NCI-H524 (cell line): ENCODE measurements around the gene TNFRSF12A.
"Not testable (repeated sequence)": the region's sequence is repeated elsewhere in the genome, so short reads cannot be mapped to it uniquely, and the experiment has no call there.

Experiments used
- DNase-seq, 2 experiments: peaks; one replicate each; lab custom pipeline; 2025; lab: John Stamatoyannopoulos, UW

TNFRSF12A gene

DNA sequence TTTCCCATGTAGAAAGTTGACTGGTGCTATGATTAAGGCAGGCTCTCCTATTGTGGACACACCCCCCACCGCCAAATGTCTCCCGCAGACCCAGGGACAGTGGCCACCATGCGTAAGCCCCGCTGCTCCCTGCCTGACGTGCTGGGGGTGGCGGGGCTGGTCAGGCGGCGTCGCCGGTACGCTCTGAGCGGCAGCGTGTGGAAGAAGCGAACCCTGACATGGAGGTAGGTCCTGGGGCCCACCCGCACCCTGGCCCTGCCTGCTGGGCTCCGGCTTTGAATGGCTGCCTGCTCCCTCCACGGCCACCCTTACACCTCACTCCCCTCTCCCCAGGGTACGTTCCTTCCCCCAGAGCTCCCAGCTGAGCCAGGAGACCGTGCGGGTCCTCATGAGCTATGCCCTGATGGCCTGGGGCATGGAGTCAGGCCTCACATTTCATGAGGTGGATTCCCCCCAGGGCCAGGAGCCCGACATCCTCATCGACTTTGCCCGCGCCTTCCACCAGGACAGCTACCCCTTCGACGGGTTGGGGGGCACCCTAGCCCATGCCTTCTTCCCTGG lies 29.8 kb downstream of the TNFRSF12A start:
- no peak for DNase-seq

DNA sequence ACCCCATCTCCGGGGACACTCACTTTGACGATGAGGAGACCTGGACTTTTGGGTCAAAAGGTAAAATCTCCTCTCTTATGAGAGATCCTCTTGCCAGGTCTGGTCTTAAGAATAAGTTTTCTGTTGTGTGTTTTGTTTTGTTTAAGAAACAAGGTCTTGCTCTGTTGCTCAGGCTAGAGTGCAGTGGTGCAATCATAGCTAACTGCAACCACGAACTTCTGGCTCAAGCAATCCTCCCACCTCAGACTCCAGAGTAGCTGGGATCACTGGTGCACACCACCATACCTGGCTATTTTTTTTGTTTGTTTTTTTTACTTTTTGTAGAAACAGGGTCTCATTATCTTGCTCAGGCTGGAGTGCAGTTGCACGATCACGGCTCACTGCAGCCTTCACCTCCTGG lies 30.3 kb downstream of the TNFRSF12A start:
- DNase-seq: no peak

DNA sequence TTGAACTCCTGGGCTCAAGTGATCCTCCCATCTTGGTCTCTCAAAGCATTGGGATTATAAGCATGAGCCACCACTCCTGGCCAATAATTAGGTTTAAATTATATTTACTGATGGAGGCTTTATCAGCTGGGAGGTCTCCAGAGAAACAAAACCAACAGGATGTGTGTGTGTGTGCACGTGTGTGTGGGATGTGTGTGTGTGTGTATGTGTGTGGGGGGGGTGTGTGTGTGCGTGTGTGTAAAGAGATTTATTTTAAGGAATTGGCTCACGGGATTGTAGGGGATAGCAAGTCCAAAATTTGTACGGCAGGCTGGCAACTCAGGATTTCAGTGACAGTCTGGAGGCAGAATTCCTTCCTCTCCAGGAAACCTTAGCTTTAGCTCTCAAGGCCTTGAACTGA lies 30.8 kb downstream of the TNFRSF12A start:
- no peak for DNase-seq

DNA sequence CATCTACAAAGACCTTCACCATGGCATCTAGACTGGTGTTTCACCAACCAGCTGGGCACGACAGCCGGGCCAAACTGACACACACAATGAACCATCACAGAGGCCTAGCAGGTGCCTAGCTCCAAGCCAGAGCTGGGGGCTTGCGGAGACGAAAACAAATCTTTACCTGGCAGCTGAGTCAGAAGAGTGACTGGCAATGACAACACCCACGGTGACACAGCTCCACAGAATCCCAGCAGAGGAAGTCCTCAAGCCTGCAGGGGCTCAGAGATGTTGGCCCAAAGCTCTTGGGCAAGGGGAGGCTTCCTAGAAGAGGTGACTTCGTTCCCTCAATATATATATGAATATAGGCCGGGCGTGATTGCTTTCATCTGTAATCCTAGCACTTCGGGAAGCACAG lies 31.3 kb downstream of the TNFRSF12A start:
- DNase-seq: no peak

DNA sequence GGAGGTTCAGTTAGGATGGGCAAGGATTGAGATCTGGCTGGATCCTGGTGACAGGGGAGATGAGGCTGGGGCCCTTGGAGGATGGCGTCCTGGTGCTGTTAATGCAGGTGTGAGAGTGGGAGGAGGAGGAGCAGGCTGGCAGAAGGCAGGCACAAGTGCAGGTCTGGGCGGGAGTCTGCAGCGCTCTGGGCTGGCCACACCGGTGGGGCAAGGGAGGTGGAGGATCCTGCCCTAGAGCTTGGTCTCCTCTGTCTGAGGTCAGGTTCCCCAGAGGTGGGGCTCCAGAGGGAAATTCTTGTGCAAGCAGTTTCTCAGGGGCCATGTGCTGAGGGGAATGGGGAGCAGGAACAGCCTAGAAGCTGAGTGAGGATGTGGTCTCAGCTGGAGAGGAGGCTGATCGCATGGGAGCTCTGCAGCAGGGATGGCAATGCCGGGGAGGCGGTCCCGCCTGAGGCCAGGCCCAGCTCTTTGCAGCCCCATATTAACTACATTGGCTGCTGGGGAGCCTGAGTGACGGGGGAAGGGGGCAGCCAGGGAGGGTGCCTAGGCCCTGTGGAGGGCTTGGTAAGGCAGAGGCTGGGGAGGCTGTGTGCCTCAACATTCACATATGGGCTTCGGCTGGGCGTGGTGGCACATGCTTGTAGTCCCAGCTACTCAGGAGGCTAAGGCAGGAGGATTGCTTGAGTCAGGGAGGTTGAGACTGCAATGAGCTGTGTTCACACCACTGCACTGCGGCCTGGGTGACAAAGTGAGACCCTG lies 32.6 kb downstream of the TNFRSF12A start:
- DNase-seq: not testable (repeated sequence)

DNA sequence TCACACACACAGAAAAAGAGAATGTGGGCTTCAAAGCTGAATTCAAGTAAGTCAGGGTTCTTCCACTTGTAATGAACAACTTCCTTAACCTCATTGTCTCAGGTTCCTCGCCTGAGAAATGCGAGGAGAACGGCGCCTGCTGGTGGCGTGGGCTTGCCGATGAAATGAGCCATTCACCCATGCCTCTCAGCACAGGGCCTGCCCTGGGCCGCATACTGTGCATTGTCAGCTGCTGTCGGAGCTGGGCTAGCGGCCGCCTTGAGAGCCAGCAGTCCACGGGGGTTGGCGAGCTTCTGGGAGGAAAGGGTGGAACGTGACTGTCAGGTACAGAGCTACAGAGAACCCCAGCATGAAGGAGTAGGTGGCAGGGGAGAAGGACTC lies 33.2 kb downstream of the TNFRSF12A start:
- DNase-seq: not testable (repeated sequence)

DNA sequence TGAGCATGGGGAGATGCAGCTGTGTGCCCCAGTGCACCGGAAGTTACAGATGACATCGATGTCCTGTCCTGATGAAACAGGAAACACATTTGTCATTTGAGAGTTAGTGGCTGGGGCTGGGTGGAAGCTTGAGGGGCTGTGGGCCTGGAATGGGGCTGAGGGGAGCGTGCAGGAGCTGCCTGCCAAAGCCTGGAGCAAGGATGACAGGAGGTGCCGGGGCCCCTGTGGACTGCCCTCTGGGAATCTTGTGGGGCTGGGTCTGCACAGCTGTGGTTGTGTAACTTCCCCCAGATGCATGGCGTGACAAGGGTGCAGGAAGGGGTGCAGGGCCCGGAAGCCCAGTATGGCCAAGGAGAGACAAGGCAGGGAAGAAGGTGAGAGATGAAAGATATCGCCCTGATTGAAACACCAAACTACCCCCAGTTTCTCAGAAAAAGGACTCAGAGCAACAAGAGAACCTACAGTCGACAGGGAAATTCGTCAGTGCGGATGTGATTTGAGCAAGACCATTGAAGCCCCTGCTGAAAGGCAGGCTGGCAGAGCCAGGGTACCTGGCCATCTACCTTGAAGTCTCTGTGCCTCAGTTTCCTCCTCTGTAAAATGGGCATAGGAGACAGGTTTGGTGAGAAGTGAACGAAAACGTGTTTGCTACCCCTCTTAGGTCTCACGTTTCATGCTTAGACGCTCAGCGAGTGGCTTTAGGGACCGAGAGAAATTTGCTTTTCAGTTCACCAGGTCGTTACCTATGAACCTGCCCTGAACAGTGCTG lies 35.0 kb downstream of the TNFRSF12A start:
- no peak for DNase-seq

DNA sequence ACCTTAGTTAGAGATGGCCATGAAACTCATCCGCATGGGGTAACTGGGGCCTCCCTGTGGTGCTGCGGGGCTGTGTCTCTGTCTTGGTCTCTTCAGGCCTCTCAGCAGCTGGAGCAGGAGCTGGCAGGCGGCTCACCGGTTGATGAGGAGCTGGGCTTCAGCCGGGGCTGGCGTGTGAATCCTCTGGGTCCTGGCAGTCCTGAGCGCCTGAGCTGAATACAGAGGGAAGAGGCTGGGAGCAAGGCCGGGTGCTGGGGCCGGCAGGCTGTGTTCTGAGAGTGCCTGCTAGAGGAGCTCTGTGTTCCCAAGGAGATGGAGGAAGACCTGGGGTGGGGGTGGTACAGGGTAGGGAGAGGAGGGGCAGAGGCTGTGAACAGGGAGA lies 35.6 kb downstream of the TNFRSF12A start:
- not testable (repeated sequence) for DNase-seq

DNA sequence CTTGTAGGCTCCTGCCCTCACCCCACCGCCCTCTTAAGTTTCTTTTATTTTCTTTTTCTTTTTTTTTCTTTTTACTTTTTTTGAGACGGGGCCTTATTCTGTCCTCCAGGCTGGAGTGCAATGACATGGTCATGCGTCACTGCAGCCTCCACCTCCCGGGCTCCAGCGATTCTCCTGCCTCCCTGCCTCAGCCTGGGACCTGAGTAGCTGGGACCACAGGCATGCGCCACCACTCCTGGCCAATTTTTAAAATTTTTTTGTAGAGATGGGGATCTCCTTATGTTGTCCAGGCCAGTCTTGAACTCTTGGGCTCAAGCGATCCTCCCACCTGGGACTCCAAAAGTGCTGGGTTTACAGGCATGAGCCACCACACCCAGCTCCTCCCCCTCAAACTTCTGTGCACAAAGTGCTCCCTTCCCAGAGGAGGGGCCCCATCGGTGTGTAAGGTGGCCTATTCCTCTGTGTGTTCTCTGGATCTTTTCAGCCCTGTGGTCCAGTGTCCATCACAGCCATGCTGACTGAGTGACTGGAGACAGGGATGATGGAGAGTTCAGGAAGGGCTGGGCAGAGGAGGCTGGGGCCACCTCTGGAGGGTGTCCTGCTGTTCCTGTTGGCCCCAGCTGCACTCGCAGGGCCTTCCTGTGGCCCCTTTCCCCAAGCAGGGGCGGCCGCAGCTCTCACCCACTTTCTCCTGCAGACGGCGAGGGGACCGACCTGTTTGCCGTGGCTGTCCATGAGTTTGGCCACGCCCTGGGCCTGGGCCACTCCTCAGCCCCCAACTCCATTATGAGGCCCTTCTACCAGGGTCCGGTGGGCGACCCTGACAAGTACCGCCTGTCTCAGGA lies 36.4 kb downstream of the TNFRSF12A start:
- DNase-seq: no peak

DNA sequence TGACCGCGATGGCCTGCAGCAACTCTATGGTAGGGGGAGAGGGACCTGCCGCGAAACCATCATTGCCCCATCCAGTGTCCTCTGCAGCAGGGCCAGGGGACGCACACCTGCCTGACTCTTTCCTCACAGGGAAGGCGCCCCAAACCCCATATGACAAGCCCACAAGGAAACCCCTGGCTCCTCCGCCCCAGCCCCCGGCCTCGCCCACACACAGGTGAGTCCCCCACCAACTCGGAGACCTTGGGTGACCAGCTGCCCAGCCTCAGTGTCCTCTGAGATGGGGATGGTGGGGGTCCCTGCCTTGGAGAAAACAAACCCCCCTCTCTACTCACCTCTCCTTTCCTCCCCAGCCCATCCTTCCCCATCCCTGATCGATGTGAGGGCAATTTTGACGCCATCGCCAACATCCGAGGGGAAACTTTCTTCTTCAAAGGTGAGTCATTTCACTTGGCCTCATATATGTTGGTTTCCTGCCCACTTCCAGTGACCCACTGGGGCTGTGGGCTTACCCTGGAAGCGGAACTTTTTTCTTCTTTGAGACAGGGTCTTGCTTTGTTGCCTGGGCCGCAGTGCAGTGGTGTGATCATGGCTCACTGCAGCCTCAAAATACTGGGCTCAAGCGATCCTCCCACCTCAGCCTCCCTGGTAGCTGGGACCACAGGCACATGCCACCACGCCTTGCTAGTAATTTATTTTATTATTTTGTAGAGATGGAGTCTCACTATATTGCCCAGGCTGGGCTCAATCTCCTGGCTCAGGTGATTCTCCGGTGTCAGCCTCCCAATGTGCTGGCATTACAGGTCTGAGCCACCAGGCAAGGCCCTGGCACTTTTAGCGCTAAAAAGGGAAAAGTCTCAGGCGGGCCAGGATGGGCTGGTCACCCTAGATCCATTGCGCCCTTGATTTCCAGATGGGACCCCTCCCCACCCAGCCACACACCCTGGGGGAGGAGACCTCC lies 37.3 kb downstream of the TNFRSF12A start:
- DNase-seq: no peak

DNA sequence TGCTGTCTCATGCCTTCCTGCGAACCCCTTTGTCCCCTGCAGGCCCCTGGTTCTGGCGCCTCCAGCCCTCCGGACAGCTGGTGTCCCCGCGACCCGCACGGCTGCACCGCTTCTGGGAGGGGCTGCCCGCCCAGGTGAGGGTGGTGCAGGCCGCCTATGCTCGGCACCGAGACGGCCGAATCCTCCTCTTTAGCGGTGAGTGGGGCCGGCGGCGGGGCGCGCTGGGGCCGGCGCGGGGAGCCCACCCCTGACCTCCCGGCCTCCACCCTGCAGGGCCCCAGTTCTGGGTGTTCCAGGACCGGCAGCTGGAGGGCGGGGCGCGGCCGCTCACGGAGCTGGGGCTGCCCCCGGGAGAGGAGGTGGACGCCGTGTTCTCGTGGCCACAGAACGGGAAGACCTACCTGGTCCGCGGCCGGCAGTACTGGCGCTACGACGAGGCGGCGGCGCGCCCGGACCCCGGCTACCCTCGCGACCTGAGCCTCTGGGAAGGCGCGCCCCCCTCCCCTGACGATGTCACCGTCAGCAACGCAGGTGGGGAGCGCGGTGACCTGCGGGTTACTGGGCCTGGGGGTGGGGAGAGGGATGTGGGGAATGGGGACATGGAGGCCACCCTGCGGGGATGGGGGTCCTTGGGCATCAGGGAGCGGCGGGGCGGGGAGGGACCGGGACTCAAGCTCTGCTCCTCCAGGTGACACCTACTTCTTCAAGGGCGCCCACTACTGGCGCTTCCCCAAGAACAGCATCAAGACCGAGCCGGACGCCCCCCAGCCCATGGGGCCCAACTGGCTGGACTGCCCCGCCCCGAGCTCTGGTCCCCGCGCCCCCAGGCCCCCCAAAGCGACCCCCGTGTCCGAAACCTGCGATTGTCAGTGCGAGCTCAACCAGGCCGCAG lies 38.2 kb downstream of the TNFRSF12A start:
- peak; percentile 44 to 77 for DNase-seq

DNA sequence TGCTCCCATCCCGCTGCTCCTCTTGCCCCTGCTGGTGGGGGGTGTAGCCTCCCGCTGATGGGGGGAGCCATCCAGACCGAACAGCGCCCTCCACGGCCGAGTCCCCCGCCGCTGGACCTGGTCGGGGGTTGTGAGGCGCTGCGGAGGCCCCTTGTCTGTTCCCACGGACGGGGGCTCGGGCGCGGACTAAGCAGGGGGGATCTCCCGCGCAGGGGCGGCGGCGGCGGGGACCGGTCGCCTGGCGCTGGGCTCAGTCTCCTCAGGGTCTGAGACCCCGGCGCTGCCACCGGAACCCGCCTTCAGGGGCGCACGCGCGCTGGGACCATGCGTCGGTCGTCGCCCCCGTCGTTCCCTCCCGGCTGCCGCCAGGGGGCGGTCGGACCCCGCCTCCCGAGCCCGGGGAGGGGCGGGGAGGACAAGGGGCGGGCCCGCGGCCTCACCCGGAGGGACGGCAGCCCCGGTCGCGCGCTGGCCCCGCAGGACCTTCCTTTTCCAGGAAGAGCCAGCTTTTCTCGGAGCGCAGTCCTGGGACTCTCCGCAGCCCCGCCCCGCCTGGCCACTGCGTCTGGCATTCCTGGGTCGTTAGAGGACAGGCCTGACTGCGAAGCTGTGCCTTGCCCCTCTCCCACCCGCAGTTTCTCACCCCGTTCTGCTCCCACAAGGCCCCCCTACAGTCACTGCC lies 39.0 kb downstream of the TNFRSF12A start:
- peak; percentile 69 to 87 for DNase-seq

DNA sequence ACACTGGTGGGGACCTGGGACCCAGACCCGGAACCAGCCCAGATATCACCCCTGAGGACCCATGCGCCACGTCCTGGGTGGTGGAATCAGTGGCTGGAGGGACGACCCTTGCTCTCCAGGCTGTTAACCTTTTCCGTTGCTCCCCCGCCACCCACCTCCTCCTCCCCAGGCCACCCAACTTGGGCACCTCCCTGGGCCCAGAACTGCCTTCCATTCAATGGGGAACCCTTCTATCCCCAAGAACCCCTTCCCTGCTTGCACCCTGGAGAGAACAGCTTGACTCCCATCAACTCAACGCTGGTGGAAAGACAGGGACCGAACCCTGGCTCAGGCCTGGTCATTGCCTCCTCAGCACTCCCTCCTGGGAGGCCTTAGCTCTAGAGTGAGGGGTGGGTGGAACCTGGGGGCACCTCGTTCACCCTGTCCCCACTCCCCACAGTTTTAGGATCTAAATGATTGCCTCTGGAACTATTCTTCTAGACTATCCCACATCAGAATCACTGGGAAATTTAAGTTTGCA lies 39.6 kb downstream of the TNFRSF12A start:
- DNase-seq: no peak

DNA sequence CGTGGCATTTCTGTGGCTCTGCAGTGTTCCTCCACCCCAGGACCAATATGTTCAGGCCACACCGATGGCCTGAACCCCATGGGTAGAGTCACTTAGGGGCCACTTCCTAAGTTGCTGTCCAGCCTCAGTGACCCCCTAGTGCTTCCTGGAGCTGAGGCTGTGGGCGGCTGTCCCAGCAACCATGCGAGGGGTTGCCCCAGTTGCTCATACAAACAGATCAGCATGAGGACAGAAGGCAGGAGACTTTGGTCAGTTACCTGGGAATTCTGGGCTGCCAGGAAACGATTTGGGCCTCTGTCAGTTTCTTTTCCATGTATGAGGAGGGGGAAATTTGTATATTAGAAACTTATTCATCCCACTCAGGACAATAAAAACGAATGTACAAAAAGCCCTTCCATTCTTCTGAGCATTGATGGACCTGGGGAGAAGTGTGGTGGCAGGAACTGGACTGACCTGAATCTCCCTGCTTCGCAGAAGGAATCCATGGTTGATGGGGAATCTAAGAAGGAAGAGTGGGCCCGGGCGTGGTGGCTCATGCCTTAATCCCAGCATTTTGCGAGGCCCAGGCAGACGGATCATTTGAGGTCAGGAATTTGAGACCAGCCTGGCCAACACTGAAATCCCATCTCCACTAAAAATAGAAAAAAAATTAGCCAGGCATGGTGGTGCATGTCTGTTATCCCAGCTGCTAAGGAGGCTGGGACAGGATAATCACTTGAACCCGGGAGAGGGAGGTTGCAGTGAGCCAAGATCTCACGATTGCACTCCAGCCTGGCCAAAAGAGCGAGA lies 40.4 kb downstream of the TNFRSF12A start:
- no peak for DNase-seq

DNA sequence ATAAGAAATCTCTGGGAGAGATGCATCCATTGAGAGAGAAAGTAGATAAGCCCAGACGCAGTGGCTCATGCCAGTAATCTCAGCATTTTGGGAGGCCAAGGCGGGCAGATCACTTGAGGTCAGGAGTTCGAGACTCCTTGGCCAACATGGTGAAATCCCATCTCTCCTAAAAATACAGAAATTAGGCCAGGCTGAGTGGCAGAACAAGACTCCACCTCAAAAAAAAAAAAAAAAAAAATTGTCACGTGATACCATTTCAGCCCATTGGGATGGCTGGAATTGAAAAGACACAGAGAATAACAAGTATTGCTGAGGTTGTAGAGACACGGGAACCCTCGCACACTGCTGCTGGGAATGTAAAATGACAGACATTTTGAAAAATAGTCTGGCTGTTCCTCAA lies 42.4 kb downstream of the TNFRSF12A start:
- DNase-seq: no peak

DNA sequence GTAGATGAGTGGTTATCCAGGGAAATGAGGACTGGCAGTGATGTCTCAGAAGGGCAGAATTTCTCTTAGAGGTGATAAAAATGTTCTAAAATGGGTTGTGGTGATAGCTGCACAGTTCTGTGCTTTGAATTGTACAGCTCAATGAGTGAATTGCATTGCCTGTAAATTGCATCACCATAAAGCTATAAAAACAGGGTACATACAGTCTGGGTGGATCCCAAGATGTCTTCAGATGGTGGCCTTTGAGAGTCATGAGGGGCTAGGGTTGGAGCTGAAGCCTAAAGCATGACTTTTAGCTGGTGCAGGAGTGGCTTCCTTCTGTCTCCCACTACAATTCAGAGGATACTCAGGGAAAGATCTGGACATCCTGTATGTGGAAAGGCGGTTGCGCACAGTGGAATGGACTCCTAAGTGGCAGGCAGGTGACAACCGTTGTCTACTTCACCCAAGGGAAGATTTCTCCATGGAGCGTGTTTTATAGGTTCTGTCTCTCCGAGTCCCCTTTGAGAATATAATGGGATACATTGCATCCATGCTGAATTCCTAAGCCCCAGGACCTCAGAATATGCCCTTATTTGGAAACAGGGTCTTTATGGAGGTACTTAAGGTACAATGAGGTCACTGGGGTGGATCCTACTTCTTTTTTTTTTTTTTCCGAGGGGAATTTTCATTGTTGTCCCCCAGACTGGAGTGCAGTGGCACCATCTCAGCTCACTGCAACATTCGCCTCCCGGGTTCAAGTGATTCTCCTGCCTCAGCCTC lies 43.6 kb downstream of the TNFRSF12A start:
- DNase-seq: no peak

DNA sequence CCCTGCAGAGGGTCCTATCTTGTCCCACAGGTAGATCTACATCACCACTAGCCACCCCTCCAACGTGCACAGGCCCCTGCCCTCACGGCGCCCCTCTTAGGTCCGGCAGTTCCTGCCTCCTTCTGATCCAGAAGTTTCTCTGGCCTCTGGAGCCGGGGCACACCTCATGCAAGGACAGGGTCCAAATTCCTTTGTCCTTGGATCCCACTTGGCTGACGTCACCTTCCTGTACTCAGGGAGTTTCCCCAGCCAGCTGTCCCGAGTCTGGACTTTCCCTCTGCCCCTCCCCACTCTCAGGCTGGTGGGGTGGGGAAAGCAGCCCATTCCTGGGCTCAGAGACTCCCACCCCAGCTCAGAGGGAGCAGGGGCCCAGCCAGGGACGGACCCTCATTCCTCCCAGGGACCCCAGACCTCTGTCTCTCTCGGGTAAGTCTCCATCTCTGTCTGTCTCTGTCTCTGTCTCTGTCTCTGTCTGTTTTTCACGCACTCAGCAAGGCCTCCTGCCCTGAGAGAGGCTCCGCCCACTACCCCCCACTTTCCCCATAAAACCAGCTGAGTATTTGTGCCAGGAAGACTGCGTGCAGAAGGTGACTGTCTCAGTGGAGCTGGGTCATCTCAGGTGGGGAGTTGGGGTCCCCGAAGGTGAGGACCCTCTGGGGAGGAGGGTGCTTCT lies 45.0 kb downstream of the TNFRSF12A start, which contains the start of gene IL32:
Gene IL32, plus strand, starts transcription at position 572 of the 673 bp plus-strand sequence. CDS start 172 bp downstream, outside the sequence.
- no peak for DNase-seq
